ENCODE results near the gene USP36. TPM values are rescaled to one million over a fixed set of nuclear protein-coding genes. Genes with fewer than 3 reads are reported as not detected.
A peak's percentile ranks its signal among the peaks of the same experiment; 100 is the strongest.
"Not testable (repeated sequence)": the region's sequence is repeated elsewhere in the genome, so short reads cannot be mapped to it uniquely, and the experiment has no call there.

The USP36 gene
- total RNA-seq, 1 experiment from 2014 or later = 21.3 TPM

DNA sequence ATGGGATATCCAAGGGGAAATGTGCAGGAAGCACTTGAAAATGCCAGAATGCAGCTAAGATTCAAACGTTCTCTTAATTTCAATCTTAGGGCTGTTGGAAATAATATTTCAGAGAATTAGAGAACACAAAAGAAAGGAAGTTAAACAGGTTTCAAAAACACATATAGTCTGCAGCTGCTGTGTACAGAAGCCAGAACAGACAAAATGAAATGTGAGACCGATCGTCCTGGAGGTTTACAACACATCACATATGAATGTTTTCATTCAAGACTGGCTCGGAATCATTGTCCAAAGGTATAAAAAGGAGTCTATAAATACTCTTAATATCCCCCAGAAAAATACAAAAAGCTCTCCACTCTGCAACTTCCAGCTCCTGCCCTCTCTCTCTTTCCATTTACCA is 72.8 kb downstream of the USP36 start:
- DNase-seq (ENCODE audit: low read depth) = no peak

DNA sequence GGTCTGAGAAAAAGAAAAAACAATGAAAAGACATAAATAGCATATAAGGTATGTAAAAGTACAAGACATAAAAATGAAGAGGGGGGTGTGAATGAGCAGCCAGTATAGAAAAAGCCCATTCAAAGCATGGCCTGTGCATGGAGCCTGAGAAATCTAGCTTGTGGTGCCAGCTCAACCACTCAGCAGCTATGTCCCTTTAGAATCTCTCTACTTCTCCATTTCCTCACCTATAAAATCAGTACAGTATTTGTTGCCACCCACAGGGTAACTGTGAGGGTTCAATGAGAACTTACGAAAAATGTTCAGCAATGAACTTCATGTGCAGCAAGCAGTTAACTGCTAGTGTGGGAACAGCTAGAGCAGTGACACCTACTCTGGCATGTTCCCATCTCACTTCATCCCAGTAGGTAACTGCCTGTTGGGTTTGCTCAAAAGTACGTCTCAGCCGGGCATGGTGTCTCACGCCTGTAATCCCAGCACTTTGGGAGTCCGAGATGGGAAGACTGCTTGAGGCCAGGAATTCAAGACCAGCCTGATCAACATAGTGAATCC is 73.8 kb downstream of the USP36 start:
- no peak for DNase-seq (ENCODE audit: low read depth)

DNA sequence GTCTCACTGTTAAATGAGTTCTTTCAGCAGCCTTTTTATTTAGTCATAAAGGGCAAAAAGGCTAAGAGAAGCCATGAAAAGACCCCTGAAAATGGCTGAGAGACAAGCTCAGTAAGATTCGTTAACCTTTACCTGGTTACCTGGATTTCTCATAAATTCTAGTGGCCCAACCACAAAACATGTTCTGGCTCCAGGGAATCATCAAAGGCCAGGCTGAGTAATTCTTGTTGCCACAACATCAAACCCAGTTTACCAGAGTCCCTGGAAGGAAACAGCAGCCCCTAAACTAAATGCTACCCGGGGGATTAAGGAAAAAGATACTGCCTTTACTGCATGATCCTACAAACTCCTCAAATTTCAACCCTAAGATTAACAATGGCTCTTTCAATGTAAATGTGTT is 74.4 kb downstream of the USP36 start:
- DNase-seq (ENCODE audit: low read depth) = no peak

DNA sequence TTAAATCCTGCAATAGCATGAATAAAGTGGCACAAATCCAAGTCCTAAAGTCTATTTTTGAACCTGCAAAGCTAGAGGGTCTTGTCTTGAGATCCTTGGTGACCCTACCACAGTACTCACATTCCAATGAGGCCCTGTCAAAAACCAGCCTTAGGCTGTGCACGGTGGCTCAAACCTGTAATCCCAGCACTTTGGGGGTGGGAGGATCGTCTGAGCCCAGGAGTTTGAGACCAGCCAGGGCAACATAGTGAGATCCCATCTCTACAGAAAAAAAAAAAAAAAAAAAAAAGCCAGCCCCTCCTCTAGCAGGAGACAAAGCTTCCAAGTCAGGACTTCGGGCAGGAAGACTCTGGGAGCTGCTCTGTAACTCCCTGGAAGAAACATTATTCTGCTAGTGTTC is 74.8 kb downstream of the USP36 start:
- DNase-seq (ENCODE audit: low read depth) = no peak

DNA sequence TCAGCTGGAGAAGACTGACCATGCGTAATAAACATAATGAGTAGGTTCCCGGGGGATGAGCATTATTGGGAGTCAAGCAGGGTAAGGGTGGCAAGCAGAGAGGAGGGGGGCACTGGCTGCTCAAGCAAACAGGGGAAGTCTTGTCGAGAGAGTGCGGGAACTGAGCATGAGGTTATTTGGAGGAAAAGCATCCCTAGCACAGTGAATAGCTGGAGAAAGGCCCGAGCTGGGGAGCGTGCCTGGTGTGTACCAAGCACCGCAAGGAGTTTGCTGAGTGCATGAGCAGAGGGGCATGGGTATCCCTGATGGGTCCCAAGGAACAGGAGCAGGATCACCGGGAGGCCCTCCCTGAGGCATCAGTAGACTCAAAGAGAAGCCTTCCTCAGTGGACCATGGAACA is 75.7 kb downstream of the USP36 start:
- DNase-seq (ENCODE audit: low read depth) = no peak

DNA sequence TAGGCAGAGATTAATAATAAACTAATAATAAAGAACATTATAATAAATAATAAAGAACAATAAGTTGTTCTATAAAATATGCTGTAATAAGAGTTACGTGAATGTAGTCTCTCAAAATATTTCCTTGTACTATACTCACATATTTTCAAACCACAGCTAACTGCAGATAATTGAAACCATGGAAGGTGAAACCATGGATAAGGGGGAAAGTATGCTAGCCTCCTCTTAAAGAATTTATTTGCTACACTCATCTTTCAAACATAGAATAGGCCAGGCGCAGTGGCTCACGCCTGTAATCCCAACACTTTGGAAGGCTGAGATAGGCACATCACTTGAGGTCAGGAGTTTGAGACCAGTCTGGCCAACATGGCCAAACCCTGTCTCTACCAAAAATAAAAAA is 77.1 kb downstream of the USP36 start:
- no peak for DNase-seq (ENCODE audit: low read depth)

DNA sequence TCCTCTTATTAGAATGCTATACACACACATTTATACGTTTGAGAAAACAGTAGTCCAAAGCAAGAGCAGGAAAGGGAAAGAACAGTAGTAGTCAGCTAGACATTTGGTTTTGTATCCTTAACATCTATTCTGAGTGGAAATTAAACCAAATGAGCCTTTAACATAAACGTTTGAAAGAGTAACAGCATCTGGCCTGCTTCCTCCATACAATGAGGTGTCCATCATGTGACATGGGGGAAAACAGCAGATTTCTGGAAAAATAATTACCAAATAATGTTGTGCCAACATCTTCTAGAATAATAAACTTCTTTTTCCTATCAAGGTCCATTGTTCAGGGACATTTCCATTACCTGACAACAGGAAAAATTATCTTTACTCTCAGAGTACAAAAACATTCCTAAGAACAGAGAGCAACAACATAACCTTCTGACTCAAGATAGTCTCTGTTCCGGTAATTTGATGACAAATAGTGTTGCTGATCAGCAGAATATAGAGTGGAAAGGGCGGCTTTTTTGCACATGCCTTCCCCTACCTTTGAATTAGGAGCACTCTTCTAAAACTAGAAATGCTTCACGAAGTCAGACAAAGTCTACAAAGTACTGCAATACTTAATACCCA is 78.7 kb downstream of the USP36 start:
- no peak for DNase-seq (ENCODE audit: low read depth)

DNA sequence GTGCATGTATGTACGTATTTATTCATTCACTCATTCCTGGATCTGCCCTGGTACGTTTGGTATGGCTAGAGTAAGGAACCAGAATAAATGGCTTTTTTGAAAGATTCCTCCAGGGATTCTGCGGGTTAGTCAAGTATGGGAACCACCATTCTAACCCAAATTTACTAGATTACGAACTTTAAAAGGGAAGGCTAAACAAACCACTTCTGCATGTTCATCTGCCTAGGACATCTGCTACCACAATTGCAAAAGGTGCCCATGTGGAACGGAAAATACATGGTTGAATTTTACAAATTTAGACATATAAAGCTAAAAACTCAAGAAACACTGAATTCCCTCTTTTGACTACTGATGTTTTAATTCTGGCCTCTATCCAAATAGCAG is 80.7 kb downstream of the USP36 start:
- no peak for DNase-seq (ENCODE audit: low read depth)

DNA sequence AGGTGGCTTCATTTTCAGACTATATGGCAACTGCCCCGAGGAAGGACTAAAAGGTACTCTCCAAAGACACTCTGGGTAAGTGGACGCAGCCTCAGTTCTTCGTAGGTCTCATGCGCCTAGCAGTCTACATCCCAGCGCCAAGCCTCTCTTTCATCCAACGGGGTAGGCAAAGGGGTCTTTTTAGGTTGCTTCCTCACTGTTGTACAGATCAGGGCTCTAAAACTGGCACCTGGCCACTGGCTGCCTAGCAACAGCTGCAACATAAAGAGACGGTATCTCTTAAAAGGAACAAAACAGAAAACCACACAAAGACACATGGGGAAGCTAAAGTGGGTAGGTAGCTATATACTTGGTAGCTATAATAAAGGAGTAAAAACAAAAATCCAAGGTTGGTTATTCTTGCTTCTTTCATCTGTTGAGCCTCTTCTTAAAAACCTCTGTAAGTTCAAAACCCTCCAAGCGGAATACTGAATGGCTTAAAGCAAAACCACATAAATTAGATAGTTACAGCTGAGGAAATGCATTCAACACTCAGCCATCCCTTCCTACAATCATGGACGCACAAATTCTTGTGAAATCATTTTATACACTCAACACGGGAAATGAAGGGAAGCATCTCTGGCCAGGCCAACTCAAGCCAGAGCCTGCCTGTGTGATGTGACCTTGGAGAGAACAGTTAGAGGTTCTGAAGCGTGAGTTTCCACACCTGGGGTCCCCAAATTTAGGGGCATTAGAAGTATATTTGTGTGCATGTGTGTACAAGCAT is 81.2 kb downstream of the USP36 start:
- DNase-seq (ENCODE audit: low read depth) = peak; percentile 64

DNA sequence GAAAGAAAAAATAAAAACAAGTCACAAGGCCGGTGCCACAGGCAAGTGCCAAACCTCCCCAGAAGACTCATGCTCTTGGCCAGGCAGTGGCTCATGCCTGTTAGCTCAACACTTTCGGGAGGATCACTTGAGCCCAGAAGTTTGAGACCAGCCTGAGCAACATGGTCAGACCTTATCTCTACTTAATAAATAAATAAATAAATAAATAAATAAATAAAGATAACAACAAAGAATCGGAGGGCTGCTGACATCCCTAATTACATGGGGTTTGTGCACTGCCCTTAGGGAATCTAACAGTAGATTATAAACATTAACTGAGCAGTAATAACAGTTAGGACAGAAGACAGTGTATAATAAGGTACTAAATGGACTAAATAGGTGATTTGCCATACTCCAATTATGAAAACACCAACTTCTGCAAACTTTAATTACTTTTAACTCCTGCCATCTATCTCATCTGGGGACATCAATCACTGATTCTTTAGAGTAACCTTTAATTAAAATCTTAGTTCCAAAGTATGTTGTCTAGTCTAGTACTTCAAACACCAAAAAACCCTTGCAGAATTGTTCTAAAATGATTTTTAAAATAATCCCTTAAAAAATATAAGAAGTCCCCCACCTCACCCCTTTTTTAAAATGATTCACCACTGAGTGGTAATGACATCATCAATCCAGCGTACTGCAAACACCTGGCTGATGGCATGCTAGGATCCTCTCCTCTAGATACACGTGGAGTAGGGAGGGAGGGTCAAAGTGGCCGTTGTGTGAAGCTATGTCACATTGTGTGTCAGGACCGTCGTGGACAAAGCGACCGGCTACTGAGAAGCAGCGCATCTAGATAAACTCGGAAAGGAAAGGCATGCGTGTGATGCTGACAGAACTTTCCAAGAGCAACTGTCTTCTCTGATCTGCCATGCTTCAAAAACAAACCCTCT is 87.0 kb downstream of the USP36 start:
- DNase-seq (ENCODE audit: low read depth) = no peak

DNA sequence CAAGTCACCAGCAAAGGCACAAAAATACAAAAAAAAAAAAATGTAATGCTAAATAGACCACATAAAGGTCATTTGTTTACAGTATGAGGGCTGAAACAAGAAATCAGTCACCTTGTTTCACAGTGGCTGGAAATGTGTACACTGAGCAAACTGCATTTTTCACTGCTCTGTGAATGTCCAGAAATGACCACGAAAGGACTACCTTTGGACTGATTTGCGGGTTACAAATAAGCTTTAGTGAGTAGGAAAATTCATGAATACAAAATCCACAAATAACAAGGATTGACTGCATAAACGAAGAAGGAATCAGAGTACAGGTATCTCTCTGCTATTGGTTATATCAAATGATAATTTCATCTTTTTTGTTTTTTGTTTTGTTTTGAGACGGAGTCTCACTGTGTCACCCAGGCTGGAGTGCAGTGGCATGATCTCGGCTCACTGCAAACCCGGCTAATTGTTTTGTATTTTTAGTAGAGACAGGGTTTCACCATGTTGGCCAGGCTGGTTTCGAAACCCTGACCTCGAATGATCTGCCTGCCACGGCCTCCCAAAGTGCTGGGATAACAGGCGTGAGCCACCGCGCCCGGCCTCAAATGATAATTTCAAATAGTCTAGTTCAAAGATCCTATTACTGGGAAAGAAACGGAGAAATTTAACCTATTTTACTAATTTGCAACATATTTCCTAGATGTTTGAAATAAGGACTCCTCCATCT is 89.0 kb downstream of the USP36 start:
- no peak for DNase-seq (ENCODE audit: low read depth)

DNA sequence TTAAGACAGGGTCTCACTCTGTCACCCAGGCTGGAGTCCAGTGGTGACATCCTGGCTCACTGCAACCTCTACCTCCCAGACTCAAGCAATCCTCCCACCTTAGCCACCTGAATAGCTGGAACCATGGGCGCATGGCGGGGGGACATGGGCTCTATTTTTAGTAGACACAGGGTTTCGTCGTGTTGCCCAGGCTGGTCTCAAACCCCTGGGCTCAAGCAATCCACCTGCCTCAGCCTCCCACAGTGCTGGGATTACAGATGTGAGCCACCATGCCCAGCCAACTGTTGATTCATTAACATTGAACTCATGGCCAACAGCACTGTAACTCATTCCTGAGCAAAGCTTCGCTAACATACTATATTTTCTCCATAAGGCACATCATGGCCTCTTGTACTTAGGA is 89.6 kb downstream of the USP36 start:
- DNase-seq (ENCODE audit: low read depth) = not testable (repeated sequence)

DNA sequence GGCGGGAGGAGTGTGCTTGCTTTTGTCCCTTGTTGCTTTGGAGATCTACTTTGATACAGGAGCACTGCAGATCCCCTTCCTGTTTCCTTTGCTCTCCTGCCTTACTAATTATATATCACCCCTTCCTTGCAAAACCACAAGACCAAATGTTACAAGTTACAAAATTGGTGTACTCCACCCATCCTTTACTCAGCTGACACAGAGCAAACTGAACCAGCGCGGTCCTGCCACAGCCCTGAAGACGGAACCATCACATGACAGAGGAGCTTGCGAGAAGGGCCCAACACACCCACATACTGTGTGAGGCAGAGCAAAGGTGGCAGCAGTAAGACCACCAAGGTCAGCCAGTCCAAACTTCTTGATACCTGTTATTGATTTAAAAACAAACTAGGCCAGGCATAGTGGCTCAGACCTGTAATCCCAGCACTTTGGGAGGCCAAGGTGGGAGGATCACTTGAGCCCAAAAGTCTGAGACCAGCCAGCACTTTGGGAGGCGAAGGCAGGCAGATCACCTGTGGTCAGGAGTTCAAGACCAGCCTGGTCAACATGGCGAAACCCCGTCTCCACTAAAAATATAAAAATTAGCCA is 91.8 kb downstream of the USP36 start:
- DNase-seq (ENCODE audit: low read depth) = peak; percentile 61

DNA sequence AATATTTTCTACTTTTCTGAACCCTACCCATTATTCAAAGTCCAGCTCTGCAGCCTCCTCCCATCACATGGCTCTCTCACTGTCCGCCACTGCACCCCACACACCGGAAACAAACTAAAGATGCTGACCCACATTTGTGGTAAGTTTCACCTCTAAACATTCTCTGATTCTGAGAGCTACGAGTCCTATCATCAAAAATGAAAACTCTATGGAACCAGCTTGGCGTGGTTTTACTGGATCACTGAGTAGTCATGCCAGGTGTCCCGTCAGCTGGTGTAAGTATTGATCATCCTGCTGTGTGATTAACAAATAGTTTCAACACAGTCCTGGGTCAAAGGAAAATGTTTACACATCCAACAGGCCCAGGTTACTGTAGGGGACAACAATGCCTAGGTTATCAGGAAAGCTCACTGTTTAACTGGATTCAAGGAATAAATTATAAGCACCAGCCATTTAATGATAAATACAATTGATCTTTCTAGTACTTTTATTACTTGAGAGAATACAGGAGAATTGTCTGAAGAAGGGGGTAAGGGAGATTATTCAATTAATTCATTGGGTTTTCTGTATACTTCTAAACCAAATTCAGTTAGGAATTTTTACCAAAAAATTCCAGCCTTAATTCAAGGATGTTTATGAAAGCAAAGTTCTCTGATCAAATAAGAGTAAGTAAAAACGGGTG is 92.4 kb downstream of the USP36 start:
- DNase-seq (ENCODE audit: low read depth) = no peak

DNA sequence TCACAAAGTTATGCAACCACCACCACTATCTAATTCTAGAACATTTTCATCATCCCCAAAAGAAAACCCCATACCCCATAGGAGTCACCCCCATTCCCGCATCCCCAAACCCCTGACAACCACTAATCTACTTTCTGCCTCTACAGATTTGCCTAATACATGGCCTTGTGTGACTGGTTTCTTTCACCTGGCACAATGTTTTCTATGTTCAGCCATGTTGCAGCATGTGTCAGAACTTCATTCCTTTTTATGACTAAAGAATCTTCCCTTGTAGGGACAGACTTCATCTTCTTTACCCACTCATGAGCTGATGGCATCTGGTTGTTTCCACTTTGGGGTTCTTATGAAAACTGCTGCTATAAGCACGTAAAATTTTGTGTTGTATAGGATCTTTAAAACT is 93.1 kb downstream of the USP36 start:
- DNase-seq (ENCODE audit: low read depth) = no peak

DNA sequence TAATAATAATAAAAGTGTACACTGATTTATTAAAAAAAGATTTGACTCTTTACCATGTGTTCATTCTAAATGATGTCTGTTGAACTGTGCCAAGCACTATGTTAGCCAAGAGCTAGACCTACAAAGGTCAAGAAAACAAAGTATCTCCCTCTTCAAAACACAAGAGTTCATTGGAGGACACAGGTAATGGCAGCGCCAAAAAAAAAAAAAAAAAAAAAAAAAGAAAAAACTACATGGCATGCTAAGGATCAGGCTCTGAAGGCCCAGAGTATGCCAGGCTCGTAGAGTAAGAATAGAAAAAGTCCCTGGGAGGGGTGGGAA is 93.7 kb downstream of the USP36 start:
- DNase-seq (ENCODE audit: low read depth) = no peak

DNA sequence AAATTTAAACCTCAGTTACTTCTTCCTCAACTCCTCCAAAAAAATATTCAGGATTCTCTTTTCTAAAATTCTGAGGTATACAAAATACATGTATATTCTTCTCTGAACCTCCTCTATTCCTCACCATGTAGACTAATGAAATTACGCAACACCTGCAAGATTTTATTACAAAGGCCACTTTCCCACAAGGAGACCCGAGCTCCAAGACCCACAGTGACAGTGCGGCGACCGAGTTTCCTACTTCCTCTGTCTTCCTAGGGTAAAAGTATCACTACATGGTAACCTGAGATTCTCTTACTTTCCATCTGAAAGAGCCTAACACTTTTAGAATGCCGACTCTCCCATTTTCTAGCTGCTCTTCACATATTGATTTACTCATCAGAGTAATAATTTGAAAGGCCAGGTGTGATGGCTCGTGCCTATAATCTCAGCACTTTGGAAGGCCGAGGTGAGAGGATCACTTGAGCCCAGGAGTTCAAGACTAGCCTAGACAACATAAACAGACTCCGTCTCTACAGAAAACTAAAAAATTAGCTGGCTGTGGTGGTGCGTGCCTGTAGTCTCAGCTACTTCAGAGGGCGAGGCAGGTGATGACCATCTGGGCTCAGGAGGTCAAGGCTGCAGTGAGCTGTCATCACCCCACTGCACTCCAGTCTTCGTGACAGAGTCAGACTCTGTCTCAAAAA is 94.2 kb downstream of the USP36 start:
- no peak for DNase-seq (ENCODE audit: low read depth)
